Neural crest cell (in vitro differentiated cells): ENCODE data around the gene MEI4. TPM values are rescaled to one million over a fixed set of nuclear protein-coding genes. Genes with fewer than 3 reads are reported as not detected.

Experiments used
- DNase-seq: peaks from one replicate; pipeline ENCODE4 v3.0.0; 2021; ENCODE audit warnings: low read depth, mixed read lengths, low spot score
- H3K27ac Mint-ChIP-seq: one replicate; pipeline ENCODE4 v1.8.0; 2021; ENCODE audit warnings: mild to moderate bottlenecking, mixed read lengths; ENCODE audit not compliant: unreplicated experiment
- H3K27me3 Mint-ChIP-seq: 2 replicates; pipeline ENCODE4 v1.8.0; 2021; ENCODE audit warnings: low read depth, mild to moderate bottlenecking, mixed read lengths
- H3K36me3 Mint-ChIP-seq: 2 replicates; pipeline ENCODE4 v1.8.0; 2021; ENCODE audit warnings: low read depth, mild to moderate bottlenecking, mixed read lengths
- H3K4me1 Mint-ChIP-seq: 2 replicates; pipeline ENCODE4 v1.8.0; 2021; ENCODE audit warnings: mixed read lengths
- H3K4me3 Mint-ChIP-seq: one replicate; pipeline ENCODE4 v1.8.0; 2021; ENCODE audit warnings: mild to moderate bottlenecking, mixed read lengths
- H3K9me3 Mint-ChIP-seq: 2 replicates; pipeline ENCODE4 v1.8.0; 2021; ENCODE audit warnings: mixed read lengths
- CTCF ChIP-seq: fragments of 200-600 bp; sonication (generic); conservative IDR thresholded peaks from 2 replicates; pipeline ENCODE4 v1.5.0; 2021; ENCODE audit warnings: antibody characterized with exemption, mild to moderate bottlenecking
- total RNA-seq: library from RNA; stranded (reverse); gene quantifications from 2 replicates; pipeline ENCODE4 v1.2.1, GENCODE V29; 2021

Gene MEI4
- total RNA-seq, 1 donor from 2014 or later: 0.44 TPM

- H3K27me3 Mint-ChIP-seq: no peaks in the 10 kb centered on the region
- peaks cover 15% of the 10 kb centered on the region for H3K9me3 Mint-ChIP-seq
Measured at GRCh38 chr6:77893391-77893790, 240.6 kb downstream of the MEI4 start.

GRCh38 chr6:77906070-77906469 lies 253.2 kb downstream of the MEI4 start:
- Mint-ChIP-seq H3K36me3 (peaks cover 17% of the 10 kb centered on the region), H3K4me1 (no peaks in the 10 kb centered on the region), H3K27ac (no peak overlapping the region), H3K9me3 (peaks cover 12% of the 10 kb centered on the region), H3K27me3 (no peaks in the 10 kb centered on the region), H3K4me3 (no peak overlapping the region)
- DNase-seq: no peak
- no peak for TF ChIP-seq CTCF

More at GRCh38 chr6:77893391-77893790, 240.6 kb downstream of the MEI4 start:
- H3K36me3 Mint-ChIP-seq: peaks cover 8% of the 10 kb centered on the region
- no peak overlapping the region for H3K4me3 Mint-ChIP-seq
- H3K27ac Mint-ChIP-seq: no peak overlapping the region
- H3K4me1 Mint-ChIP-seq: peaks cover 7% of the 10 kb centered on the region
- no peak for DNase-seq
- no peak for TF ChIP-seq CTCF

GRCh38 chr6:77910826-77911225 lies 258.0 kb downstream of the MEI4 start:
- Mint-ChIP-seq H3K9me3 (peaks cover 24% of the 10 kb centered on the region), H3K4me3 (no peak overlapping the region), H3K27me3 (no peaks in the 10 kb centered on the region), H3K36me3 (peaks cover 11% of the 10 kb centered on the region), H3K4me1 (no peaks in the 10 kb centered on the region), H3K27ac (no peak overlapping the region)
- DNase-seq: no peak
- TF ChIP-seq CTCF: no peak

- Mint-ChIP-seq H3K4me1 (no peaks in the 10 kb centered on the region), H3K36me3 (no peaks in the 10 kb centered on the region), H3K9me3 (no peaks in the 10 kb centered on the region), H3K4me3 (no peak overlapping the region), H3K27me3 (no peaks in the 10 kb centered on the region), H3K27ac (no peak overlapping the region)
- no peak for DNase-seq
- TF ChIP-seq CTCF: peak; percentile 63
Measured at GRCh38 chr6:77926198-77926751, 273.4 kb downstream of the MEI4 start.

- no peak for TF ChIP-seq CTCF
- no peaks in the 10 kb centered on the region for H3K9me3 Mint-ChIP-seq
- H3K36me3 Mint-ChIP-seq: no peaks in the 10 kb centered on the region
- H3K27me3 Mint-ChIP-seq: no peaks in the 10 kb centered on the region
- no peak overlapping the region for H3K27ac Mint-ChIP-seq
- no peak for DNase-seq
- H3K4me3 Mint-ChIP-seq: no peak overlapping the region
- H3K4me1 Mint-ChIP-seq: no peaks in the 10 kb centered on the region
Measured at GRCh38 chr6:77930382-77930781, 277.5 kb downstream of the MEI4 start.
